Suprapubic skin (tissue), 4 donors: ENCODE data around the gene ADAT1. TPM values are rescaled to one million over a fixed set of nuclear protein-coding genes. Genes with fewer than 3 reads are reported as not detected.

Experiments used
- DNase-seq, 2 donors: peaks; one replicate each; pipeline ENCODE4 v3.0.0-alpha.2; 2019; ENCODE audit warnings: low spot score in 2 of 2
- H3K27ac ChIP-seq: fragments of 200-600 bp; sonication (generic); one replicate; pipeline ENCODE4 v1.5.1; 2019
- H3K27me3 ChIP-seq: fragments of 200-600 bp; sonication (generic); one replicate; pipeline ENCODE4 v1.5.1; 2019
- H3K36me3 ChIP-seq: fragments of 200-600 bp; sonication (generic); one replicate; pipeline ENCODE4 v1.5.1; 2019
- H3K4me1 ChIP-seq: fragments of 200-600 bp; sonication (generic); one replicate; pipeline ENCODE4 v1.5.1; 2019
- H3K4me3 ChIP-seq: fragments of 200-600 bp; sonication (generic); one replicate; pipeline ENCODE4 v1.5.1; 2019; ENCODE audit warnings: mild to moderate bottlenecking
- H3K9me3 ChIP-seq: fragments of 200-600 bp; sonication (generic); one replicate; pipeline ENCODE4 v1.5.1; 2019
- EP300 ChIP-seq: sonication (generic); formaldehyde crosslinking; IDR thresholded peaks from one replicate; pipeline ENCODE4 v1.6.1; 2017; ENCODE audit warnings: antibody characterized with exemption
- POLR2A ChIP-seq, 2 donors: fragments of 450-650 bp; IDR thresholded peaks; one replicate each; pipeline ENCODE4 v1.6.1; 2017; ENCODE audit warnings: antibody characterized with exemption in 2 of 2, mild to moderate bottlenecking in 2 of 2, moderate library complexity in 2 of 2
- POLR2AphosphoS5 ChIP-seq, 3 donors: sonication (generic); formaldehyde crosslinking; IDR thresholded peaks; one replicate each; pipeline ENCODE4 v1.6.1; 2017; ENCODE audit warnings: antibody characterized with exemption in 3 of 3
- WGBS: methylation state at CpG from one replicate; pipeline ENCODE4 v1.1.5; 2018; 5-methylcytosine and 5-hydroxymethylcytosine counted together
- total RNA-seq, 4 donors: library from RNA; depleted of rRNA; stranded (reverse); fragments of >200 nt; gene quantifications; one replicate each; pipeline ENCODE4 v1.1.0, GENCODE V29; 2016
- TF ChIP-seq, protein P1 (sequence below), 2 donors: fragments of 200-600 bp in 1 of 2; fragments of 450-650 bp in 1 of 2; sonication (generic) in 1 of 2; IDR thresholded peaks; one replicate each; pipeline ENCODE4 v1.5.1; 2016 to 2019; ENCODE audit warnings: antibody characterized with exemption in 2 of 2, mild to moderate bottlenecking in 1 of 2, moderate library complexity in 1 of 2

ADAT1 gene
- total RNA-seq, 4 donors from 2014 or later = 41.4 to 84.2 (median 55.2) TPM

DNA sequence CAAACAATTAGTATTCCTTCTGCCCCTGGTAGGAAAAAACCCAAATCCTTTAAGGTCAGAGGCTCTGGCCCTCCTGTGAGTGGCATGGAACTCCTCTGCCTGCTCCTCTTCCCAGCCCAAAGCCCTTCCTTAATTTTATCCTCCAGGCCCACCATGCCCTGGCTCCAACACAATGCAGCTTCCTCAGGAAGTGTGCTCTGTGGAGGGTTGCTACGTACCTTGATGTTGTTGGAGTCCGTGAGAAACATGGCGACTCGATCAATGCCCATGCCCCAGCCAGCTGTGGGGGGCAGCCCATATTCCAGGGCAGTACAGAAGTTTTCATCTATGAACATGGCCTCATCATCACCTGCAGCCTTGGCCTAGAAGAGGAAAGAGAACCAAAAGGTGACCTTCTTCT is 5.3 kb upstream of the ADAT1 start:
- 66% methylated on average over 4 of the region's 4 CpGs for WGBS

DNA sequence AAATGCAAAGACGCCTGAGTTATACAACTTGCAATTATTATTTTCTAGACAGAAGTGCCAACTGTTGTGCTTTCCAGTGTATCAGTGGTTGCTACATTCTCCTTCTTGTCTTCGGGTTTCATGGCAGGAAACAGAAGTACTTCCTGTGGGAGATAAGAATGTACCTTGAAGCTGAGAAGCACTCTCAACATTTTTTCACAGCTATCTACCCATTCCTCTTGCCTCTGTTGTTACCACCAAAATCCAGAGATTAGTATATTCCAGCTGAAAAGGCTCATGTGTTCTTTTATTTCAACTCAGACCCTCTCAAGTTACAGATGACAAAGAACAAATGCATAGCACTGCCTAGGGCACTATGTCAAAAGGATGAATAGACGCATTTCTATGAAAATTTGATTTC is 4.8 kb upstream of the ADAT1 start:
- Histone ChIP-seq H3K4me1 (peaks cover 4% of the 10 kb centered on the region), H3K9me3 (no peaks in the 10 kb centered on the region), H3K27me3 (no peaks in the 10 kb centered on the region), H3K4me3 (no peak overlapping the region), H3K27ac (no peak overlapping the region), H3K36me3 (peaks cover 72% of the 10 kb centered on the region)
- 59% methylated on average over 3 of the region's 3 CpGs for WGBS
- TF ChIP-seq, protein P1, sequence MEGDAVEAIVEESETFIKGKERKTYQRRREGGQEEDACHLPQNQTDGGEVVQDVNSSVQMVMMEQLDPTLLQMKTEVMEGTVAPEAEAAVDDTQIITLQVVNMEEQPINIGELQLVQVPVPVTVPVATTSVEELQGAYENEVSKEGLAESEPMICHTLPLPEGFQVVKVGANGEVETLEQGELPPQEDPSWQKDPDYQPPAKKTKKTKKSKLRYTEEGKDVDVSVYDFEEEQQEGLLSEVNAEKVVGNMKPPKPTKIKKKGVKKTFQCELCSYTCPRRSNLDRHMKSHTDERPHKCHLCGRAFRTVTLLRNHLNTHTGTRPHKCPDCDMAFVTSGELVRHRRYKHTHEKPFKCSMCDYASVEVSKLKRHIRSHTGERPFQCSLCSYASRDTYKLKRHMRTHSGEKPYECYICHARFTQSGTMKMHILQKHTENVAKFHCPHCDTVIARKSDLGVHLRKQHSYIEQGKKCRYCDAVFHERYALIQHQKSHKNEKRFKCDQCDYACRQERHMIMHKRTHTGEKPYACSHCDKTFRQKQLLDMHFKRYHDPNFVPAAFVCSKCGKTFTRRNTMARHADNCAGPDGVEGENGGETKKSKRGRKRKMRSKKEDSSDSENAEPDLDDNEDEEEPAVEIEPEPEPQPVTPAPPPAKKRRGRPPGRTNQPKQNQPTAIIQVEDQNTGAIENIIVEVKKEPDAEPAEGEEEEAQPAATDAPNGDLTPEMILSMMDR (IDR thresholded peaks at IDR 0.05) = no peak
- TF ChIP-seq EP300 (no peak), POLR2A (IDR thresholded peaks at IDR 0.05) (no peak), POLR2AphosphoS5 (IDR thresholded peaks at IDR 0.05) (no peak)
- DNase-seq = no peak

More for the DNA sequence above, 5.3 kb upstream of the ADAT1 start:
- Histone ChIP-seq H3K4me3 (no peak overlapping the region), H3K9me3 (no peaks in the 10 kb centered on the region), H3K36me3 (peaks cover 77% of the 10 kb centered on the region), H3K4me1 (peaks cover 3% of the 10 kb centered on the region), H3K27me3 (no peaks in the 10 kb centered on the region), H3K27ac (no peak overlapping the region)
- no peak for DNase-seq
- TF ChIP-seq EP300 (no peak), POLR2A (IDR thresholded peaks at IDR 0.05) (no peak), POLR2AphosphoS5 (IDR thresholded peaks at IDR 0.05) (no peak)
- TF ChIP-seq, protein P1 (IDR thresholded peaks at IDR 0.05) = no peak

DNA sequence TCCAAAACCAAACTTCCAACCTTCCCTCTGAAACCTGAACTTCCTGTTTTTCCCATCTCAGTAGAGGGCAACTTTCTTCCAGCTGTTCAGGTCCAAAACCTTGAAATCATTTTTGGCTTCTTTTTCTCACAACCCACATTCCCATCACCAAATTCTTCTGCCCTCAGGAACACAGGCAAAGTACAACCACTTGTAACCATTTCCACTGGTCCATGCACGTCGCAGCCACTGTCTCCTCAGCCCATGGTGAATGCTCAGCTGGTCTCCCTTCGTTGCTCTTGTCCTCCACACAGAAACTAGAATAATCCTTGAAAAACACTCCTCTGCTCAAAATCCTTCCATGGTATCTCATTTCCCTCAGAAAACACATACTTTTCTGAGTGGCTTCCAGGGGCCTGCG is 3.7 kb upstream of the ADAT1 start:
- H3K27ac ChIP-seq = no peak overlapping the region
- WGBS = 86% methylated on average over 4 of the region's 4 CpGs
- no peaks in the 10 kb centered on the region for H3K27me3 ChIP-seq
- no peak for DNase-seq
- no peaks in the 10 kb centered on the region for H3K9me3 ChIP-seq
- H3K4me3 ChIP-seq = no peak overlapping the region
- no peak for TF ChIP-seq EP300
- H3K4me1 ChIP-seq = peaks cover 14% of the 10 kb centered on the region
- peaks cover 62% of the 10 kb centered on the region for H3K36me3 ChIP-seq

DNA sequence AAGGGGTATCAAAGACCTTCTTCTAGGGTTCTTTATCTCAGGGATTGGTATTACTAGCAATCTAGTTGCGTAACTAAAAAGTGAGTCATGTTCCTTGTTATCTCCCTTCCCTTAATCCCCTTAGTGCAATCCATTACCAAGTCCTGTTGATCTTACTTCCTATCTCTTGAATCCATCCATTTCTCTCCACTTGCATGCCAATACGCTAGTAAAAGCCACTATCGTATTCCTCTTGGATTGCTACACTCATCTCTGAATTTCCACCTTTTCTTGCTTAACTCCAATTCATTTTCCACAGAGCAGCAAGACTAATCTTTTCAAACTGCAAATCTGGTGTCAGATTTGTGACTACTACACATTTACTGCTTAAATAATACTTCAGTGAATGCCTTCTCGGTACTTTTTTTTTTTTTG is 1.8 kb upstream of the ADAT1 start:
- Histone ChIP-seq H3K4me1 (peaks cover 23% of the 10 kb centered on the region), H3K4me3 (no peak overlapping the region), H3K36me3 (peaks cover 43% of the 10 kb centered on the region), H3K27me3 (no peaks in the 10 kb centered on the region), H3K9me3 (no peaks in the 10 kb centered on the region), H3K27ac (no peak overlapping the region)
- DNase-seq = no peak
- WGBS = 79% methylated on average over 4 of the region's 4 CpGs
- TF ChIP-seq POLR2A (IDR thresholded peaks at IDR 0.05) (no peak), EP300 (no peak), POLR2AphosphoS5 (IDR thresholded peaks at IDR 0.05) (no peak)
- TF ChIP-seq, protein P1 (IDR thresholded peaks at IDR 0.05) = no peak

DNA sequence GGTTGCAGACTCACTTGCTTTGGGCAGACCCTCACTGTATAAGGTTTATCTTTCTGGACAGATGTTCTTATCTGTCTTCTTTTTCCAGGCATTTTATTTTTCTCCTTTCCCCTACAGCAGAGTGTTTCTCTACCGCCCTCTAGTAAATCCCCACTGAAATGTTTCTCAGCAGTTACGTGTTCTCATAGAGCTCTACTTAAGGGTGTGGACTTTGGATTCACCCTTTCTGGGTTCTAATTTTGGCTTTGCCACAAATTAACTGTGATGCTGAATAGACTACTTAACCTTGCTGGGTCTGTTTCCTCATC is 2.0 kb downstream of the ADAT1 start:
- TF ChIP-seq POLR2AphosphoS5 (IDR thresholded peaks at IDR 0.05) (no peak), POLR2A (IDR thresholded peaks at IDR 0.05) (no peak), EP300 (no peak)
- TF ChIP-seq, protein P1 (IDR thresholded peaks at IDR 0.05) = peak in 1 of 2 donors; percentile 16
- 8% methylated on average over 2 of the region's 2 CpGs for WGBS
- DNase-seq = no peak

More for the DNA sequence above, 2.0 kb downstream of the ADAT1 start:
- peaks cover 23% of the 10 kb centered on the region for H3K4me1 ChIP-seq
- H3K27ac ChIP-seq = no peak overlapping the region
- H3K9me3 ChIP-seq = no peaks in the 10 kb centered on the region
- no peaks in the 10 kb centered on the region for H3K27me3 ChIP-seq
- H3K4me3 ChIP-seq = no peak overlapping the region
- peaks cover 41% of the 10 kb centered on the region for H3K36me3 ChIP-seq
